HG02610 (cell line): ENCODE data around the gene HPSE2.

Experiments used
- ATAC-seq: cut with Tn5 transposase; IDR thresholded peaks from one replicate; pipeline ENCODE4 v1.9.1; 2021; ENCODE audit warnings: mild to moderate bottlenecking, moderate library complexity; ENCODE audit not compliant: unreplicated experiment

Gene HPSE2

DNA sequence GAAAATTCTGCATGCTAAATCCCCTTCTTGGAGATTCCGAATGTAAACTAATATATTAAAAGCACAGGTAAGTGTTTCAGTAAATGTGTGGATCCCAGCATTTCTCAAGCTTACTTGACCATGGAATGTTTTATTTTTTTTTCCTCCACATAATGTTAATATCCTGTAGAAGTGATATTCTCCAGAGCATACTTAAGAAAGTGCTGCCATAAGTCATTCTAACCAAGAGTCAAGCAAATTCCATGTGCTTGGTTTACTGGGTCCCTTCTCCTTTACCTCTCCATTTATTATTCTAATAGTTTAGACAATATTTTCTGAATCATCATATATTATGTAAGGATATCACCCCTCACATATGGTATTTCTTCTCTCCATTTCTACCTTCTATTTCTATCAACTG lies 522.1 kb downstream of the HPSE2 start:
- ATAC-seq: no peak

DNA sequence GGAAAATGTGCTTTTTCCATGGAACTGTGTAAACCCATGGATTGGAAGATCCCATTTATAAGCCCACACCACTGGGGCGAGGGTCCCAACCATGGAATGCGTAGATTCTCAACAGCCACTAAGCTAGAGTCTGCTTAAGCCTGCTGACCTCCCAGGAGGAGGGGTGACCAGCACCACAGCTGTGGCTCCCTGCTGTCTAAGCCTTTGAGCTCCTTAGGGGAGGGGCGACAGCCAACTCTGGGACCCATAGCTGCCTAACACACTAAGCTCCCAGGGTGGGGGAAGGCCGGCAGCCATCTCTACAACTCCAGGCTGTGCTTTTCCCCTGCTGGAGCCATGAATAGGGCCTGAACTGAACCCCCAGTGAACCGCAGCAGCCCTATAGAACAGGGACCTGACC lies 539.1 kb downstream of the HPSE2 start:
- ATAC-seq: no peak

DNA sequence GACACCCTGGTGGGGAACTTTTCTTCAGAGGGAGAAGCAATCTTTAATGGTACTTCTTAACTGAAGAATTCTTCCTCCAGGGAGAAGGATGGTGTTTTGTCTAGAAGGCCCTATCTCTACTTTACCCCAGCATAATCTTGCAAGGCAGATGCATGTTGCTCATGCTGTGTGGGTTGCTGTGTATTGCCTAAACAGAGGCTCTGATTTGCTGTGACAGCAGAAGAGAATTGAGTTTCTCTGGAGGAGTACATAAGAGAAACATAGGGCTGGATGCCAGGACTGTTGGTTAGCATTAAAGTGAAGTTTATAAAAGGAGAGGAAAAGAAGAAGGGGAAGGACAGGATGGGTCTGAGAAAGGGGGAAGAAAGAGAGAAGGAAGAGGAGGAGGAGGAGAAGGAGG lies 540.8 kb downstream of the HPSE2 start:
- no peak for ATAC-seq

DNA sequence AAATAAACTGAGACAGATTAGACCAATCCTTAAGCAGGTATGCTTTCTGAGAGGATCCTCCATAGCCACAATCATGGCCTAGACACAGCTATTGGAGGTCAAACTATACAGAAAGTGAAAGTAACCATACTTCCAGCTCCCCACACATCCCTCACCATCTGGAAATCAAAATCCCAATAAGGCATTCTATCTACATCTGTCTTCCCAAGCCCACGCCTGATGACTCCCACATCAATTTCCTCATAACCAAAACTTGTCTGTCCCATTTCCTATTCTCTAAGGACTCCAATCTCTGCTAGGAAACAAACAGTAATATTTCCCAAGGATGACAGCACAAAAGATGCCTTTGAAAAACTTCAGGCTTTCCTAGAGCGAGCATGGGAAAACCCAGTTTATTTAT lies 541.6 kb downstream of the HPSE2 start:
- ATAC-seq: no peak

DNA sequence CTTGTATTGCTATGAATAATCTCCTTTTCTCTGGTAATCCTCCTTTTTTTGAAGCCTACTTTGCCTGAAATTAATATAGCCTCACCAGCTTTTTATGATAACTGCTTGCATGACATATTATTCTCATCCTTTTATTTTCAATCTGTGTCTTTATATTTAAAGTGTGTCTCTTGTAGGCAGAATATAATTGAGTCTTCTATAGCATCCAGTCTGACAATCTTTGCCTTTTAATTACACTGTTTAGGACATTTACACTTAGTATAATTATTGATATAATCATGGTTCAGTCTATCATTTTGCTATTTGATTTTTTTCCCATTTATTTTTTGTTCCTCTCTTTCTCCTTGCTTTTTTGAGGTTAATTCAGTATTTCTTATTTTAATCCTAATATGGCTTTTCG lies 548.0 kb downstream of the HPSE2 start:
- ATAC-seq: no peak

DNA sequence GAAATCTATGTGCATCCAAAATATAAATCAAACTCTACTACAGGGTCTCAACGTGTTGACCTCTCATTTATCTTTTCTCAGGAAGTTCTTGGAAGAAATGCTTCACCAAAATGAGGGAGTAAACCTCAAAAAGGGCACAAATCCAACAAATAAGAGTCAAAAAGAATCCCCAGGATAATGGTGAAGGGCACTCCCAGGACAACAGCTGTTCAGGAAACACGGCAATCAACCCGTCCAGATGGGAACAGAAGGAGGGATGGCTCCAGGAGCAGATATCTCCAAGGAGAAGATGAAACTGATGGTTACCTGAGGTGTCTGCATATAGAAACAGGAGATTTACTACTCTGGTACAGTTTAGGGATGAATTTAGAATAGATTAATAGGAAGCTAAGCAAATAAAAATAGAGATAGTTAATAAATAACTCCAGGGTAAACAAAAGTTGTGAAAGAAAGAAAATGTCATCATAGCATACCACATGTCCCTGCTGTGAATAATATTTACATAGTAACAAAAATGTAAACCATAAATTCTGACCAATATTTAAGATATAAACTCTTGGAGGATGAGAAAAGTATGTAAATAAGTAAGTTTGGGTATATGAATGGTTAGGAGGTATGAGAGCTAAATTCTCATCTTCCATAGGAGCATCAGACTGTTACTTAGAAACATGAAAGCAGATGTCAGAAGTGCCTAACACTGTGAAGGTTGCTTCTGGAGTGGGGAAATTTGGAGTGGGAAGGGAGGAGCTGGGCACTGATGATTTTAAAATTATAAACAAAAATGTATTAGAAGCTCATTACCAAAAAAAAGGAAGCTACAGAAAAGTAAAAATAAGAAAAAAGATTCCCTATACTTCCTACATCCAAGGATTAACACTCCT lies 551.4 kb downstream of the HPSE2 start:
- ATAC-seq: no peak

DNA sequence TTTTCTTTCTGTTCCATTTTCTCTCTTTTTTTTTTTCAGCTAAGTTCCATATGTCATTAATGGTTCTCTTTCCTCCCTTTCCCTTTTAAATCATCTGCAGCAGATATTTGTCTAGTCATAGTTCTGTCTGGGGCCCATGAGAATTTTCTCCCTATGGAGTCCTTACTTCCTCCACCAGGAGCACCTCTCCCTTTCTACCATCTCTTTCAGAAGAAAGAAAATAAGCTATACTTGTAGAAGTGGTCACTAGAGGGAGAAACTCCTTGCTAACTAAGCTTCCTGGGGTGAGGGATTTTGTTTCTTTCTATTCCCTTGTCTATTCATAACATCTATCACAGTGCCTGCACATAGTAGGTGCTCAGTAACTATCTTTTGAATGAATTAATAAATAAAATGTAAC lies 558.8 kb downstream of the HPSE2 start:
- ATAC-seq: no peak

DNA sequence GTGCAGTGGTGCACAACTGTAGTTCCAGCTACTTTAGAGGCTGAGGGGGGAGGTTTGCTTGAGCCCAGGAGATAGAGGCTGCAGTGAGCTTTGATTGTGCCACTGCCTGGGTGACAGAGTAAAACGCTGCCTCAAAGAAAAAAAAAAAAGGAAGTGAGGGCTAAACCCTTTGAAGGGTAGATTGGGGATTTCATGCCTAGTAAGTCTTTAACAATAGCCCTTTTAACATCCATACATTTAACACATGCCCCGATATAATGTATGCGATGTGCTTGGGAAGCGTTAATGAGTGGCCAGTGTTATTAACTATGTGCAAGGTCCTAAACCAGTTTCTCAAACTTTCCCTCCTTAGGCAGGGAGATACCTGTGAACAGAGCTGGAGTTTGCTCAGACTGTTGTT lies 559.8 kb downstream of the HPSE2 start:
- no peak for ATAC-seq

DNA sequence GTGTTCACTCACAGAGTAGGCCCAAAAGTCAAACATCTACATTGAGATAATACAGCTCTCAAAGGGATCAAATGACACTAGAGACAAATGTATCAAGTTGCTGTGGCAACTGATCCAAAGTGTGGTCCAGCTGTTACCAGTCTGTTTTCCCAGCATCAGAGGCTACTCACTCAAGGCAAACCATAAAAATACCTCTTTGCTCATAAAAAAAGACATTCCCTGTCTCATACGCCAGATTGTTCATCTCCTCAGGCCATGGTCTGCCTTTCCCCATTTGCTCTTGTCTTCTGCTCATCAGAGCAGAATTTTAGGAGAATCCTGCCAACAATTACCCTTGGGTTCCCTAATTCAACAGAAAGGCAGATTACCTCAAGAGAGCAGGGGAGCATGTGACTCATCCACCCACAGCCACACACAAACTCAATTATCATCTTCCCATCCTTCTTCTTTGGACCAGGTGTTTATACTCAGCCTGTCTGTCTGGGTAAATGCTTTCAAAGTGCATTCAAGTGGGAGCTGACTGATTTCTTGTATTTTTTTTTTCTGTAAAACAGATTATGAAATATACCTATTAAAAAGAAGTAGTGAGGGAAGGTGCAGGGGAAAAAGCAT lies 562.4 kb downstream of the HPSE2 start:
- ATAC-seq: no peak

DNA sequence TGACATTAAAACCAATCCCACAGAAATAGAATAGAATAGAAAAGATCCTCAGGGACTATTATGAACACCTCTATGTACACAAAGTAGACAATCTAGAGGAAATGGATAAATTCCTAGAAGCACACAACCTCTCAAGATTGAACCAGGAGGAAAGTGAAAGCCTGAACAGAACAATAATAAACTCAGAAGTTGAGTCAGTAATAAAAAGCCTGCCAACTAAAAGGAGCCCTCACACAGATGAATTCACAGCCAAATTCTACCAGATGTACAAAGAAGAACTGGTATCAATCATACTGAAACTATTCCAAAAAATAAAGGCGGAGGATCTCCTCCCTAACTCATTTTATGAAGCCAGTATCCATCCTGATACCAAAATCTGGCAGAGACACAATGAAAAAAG lies 568.6 kb downstream of the HPSE2 start:
- no peak for ATAC-seq

DNA sequence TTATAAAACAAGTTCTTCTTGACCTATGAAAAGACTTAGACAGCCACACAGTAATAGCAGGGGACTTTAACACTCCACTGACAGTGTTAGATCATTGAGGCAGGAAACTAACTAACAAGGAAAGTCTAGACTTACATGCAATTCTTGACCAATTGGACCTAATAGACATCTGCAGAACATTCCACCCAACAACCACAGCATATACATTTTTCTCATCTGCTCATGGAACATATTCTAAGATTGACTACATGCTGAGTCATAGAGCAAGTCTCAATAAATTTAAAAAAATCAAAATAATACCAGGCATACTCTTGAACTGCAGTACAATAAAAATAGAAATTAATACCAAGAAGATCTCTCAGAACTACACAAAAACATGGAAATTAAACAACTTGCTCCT lies 569.4 kb downstream of the HPSE2 start:
- ATAC-seq: no peak

DNA sequence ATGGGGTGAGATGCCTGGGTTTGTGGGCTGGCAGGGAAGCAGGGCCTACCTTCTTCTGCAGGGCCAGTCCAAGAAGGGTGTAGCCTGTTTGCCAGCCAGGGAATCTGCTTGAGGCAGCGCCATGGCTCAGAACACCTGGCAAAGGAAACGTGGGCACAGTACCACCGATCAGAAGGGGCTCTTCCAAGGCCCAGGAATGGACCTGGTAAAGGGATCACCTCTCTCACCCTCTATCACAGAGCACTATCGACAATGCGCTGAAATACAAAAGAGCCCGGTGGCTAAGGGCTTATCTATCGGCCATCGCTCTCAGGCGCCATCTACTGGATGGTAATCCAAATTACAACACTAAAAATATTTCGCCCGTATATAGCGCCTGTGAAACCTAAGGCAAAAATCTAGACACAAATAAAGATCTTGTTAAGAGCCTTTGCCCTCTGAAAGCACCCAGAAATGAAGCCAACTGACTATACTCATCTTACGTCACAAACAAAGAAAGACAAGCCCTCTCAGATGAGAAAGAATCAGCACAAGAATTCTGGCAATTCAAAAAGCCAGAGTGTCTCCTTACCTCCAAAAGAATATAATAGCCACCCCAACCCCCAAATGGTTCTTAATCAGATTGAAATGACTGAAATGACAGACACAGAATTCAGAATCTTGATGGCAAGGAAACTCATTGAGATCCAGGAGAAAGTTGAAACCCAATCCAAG lies 571.2 kb downstream of the HPSE2 start:
- no peak for ATAC-seq

DNA sequence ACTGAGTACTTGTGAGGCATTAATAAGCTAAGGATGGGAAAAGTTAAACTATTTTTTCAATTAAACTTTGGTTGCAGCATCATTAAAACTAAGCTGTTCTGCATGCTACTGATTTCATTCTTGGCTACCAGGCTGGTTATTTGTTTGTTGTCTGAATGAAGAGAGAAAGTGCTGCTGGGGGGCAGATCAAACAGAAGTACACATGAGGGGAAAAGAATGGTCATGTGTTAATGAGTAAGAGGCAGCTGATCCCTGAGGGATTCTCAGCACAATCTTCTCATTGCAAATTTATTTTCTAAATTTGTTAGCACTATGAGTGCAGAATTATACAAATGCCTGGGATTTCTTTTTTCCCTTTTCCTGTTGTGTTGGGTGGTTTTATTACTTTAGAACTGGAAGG lies 575.7 kb downstream of the HPSE2 start:
- no peak for ATAC-seq

DNA sequence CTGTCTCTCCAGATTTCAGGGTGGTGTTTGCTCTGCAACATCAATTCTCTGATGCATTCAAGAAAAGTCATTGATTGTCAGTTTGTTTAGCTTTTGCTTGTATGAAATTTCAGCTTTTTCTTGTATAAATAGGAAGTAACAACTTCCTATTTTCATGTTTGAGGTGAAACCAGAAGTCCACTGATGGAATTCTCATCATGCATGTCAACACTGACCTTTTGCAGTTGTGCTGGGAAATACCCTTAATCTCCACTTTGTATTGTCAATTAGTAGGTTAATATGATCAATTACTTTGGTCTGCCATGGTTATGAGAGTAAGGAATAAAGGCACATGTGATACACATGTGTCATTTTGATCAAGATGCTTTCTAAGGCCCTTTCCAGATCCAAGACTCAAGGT lies 580.2 kb downstream of the HPSE2 start:
- no peak for ATAC-seq

DNA sequence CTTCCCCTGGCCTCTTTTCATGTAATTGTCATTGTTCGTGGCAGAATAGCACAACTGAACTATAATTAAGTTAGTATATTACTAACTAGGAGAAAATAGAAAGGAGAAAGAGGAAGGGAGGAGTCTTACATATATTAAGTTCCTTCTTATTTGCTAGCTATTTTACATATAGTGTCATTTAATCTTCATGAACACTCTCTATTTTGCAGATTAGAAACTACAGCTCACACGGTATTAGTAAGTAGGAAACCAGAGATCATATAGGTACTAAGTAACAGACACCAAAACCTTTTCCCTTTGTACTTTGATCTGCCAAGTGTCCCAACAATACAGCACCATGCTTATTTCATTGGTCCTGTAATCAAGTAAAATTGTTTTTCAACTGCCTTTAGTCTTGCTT lies 586.5 kb downstream of the HPSE2 start:
- peak; percentile 70 for ATAC-seq

DNA sequence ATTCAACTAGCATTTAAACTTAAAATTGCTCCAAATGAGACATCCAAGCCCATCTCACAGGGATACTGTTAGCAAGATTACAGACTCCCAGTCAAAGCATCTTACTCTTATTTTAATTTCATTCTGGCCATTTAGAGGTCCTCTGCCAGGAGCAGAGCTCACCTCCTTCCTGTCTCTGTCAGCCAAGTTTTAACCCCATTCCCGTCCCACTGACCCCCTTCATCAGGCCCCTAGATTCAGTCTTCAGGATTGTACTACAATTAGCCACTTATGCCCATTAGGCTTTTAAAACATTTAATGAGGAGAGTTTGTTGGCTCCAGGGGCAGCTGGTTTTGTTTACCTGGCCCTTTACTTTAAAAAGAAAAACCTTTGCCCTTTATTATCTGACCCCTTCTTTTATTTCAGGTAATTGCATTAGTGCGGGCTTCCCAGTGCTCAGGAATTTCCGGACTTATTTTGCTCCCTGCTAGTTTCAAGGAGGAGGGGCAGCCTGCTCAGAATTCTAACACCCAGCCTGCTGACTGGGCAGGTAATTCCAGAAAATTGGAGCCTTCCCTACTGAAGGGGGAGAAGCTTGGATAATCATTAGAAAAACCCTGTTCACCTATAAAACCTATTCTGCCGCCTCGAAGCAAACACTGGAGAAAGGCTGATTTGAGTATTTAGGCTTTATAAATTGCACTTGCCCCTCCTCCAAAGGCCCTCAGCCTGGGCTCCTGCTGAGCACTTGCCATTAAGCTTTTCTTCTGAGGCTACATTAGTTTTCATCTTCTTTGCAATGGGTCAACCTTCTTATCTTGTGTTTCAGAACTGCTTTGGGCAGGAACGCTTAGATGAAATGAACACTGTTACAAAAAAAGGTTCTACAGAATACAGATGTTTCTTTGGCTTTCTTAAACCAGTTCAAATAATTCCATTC lies 588.4 kb downstream of the HPSE2 start:
- no peak for ATAC-seq

DNA sequence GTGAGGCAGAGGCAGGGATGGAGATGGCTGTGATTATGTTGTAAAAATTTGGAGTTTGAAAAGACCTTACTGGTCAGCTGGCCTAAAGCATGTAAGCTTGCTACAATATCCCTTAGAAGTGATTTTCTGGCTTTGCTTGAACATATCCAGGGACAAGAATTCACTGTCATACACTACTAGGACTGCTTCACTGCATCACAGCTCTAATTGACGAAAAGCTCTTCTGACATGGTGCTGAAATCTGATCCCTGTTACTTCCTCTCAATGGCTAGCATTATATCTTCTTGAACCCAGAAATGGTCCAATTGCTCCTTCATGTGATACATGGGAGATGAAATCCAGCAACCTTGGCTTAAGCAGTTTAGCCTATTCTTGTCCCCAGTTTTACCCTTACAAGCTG lies 591.2 kb downstream of the HPSE2 start:
- ATAC-seq: no peak

DNA sequence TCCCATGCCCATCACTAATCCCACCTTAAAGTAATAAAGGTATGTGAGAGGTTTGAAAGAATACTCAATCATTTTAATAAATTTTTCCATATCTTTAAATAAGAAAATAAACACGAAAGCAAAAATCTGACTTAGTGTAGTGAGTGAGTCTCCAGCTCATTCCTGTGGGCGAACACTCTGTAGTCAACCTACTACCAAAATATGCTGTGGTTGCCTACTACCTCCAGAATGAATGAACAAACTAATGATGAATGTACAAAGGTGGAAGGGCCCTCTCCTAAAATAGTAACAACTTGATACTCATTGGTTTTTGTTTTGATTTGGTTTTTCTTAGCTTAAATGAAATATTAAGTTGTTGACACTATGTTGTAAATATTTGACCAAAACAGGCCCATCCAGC lies 593.4 kb downstream of the HPSE2 start:
- ATAC-seq: no peak

DNA sequence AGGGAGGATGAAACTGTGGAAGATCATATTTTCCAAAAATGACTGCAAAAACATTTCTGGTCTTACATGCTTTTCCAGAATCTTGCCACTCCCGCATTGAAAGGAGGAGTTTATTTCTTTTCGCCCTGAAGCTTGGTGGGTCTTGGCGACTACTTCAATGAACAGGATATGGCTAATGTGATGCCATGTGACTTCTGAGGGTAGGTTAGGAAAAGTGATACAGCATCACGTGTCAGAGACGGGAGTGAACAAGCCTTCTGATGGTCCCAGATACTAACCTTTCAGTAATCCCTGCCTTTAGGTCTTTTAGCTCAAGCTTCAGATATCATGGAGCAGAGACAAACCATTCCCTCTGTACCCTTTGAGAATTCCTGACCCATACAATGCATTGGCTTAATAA lies 596.7 kb downstream of the HPSE2 start:
- ATAC-seq: no peak

DNA sequence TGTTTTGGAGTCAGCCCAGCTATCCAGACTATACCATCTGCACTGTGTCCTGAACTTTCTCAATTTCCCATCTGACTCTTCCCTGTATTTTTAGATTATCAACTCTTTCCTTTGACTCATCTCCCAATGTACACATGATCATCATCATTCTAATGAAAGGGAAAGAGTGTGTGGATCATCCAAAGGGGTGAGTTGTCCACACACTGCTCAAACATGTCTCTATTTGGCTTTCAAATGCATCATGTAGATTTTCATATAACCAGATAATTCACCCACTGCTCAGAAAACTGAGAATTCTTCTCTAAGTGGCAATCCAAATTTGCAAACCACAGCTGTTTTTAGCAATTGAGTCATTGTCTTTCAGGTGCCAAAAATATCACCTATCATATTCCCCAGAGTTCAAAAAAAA lies 598.7 kb downstream of the HPSE2 start:
- no peak for ATAC-seq
